ENCODE data around the gene TSC22D2. TPM values are rescaled to one million over a fixed set of nuclear protein-coding genes. Genes with fewer than 3 reads are reported as not detected.

The TSC22D2 gene
- total RNA-seq = 35.9 and 38.9 TPM in 2 replicates

GRCh38 chr3:150408221-150409124, at the start of gene TSC22D2:
Gene TSC22D2, plus strand, starts transcription at chr3:150408298. Its CDS starts 1,053 bp downstream, at chr3:150409351.
- CTCF ChIA-PET = interaction anchor here (0.7 to 3.6 kb wide), 14 partner anchors 10 to 437 kb away, joined by 3 to 30 read pairs (median 4); no protein-coding TSS in a partner anchor
- Mint-ChIP-seq H3K36me3 (ENCODE audit: low read depth) (peaks cover 37% of the 10 kb centered on the region), H3K27me3 (no peaks in the 10 kb centered on the region), H3K27ac (peak within 1 kb of the TSS; percentile 99), H3K9me3 (no peaks in the 10 kb centered on the region), H3K4me1 (peaks cover 34% of the 10 kb centered on the region), H3K4me3 (peak within 1 kb of the TSS; percentile 94)
- DNase-seq = peak; percentile 99
- TF ChIP-seq CTCF (IDR thresholded peaks at IDR 0.05) = no peak
- intact Hi-C loops (cut with micrococcal nuclease) = loop anchor here (1.0 to 10.0 kb wide), 12 partner anchors 23 to 1416 kb away; partner anchors contain the start of genes COMMD2, EIF2A, ERICH6 and GYG1
- ATAC-seq (ENCODE audit: low read depth) = peak; percentile 71
- POLR2A ChIA-PET = interaction anchor here (0.6 to 7.0 kb wide), 44 partner anchors 9 to 1790 kb away, joined by 3 to 157 read pairs (median 4); partner anchors contain the start of genes EIF2A, P2RY14, RNF13 and SELENOT

- no peak overlapping the region for H3K27ac Mint-ChIP-seq
- intact Hi-C loops (cut with micrococcal nuclease) = no loop called here
- ChIA-PET CTCF (no interaction called here), POLR2A (interaction anchor here (1.6 kb wide), 1 partner anchor 25 kb away, joined by 6 read pairs; no protein-coding TSS in a partner anchor)
- TF ChIP-seq CTCF (IDR thresholded peaks at IDR 0.05) = no peak
- H3K27me3 Mint-ChIP-seq = no peaks in the 10 kb centered on the region
- no peaks in the 10 kb centered on the region for H3K36me3 Mint-ChIP-seq (ENCODE audit: low read depth)
- DNase-seq (no peak), ATAC-seq (ENCODE audit: low read depth) (no peak)
- no peaks in the 10 kb centered on the region for H3K9me3 Mint-ChIP-seq
- H3K4me3 Mint-ChIP-seq = no peak overlapping the region
- no peaks in the 10 kb centered on the region for H3K4me1 Mint-ChIP-seq
These were observed 48.7 kb upstream of the TSC22D2 start for GRCh38 chr3:150359381-150359780.

GRCh38 chr3:150360966-150361365, 47.1 kb upstream of the TSC22D2 start:
- POLR2A ChIA-PET = no interaction called here
- no peaks in the 10 kb centered on the region for H3K4me1 Mint-ChIP-seq
- no peak overlapping the region for H3K4me3 Mint-ChIP-seq

GRCh38 chr3:150362515-150363302, 45.4 kb upstream of the TSC22D2 start:
- ChIA-PET POLR2A (interaction anchor here (0.8 kb wide), 1 partner anchor 46 kb away, joined by 5 read pairs; the partner anchor contains the start of gene TSC22D2), CTCF (no interaction called here)
- no peaks in the 10 kb centered on the region for H3K9me3 Mint-ChIP-seq
- no peaks in the 10 kb centered on the region for H3K4me1 Mint-ChIP-seq
- intact Hi-C loops (cut with micrococcal nuclease) = no loop called here
- DNase-seq (no peak), ATAC-seq (ENCODE audit: low read depth) (no peak)
- no peak overlapping the region for H3K4me3 Mint-ChIP-seq
- no peak overlapping the region for H3K27ac Mint-ChIP-seq
- TF ChIP-seq CTCF (IDR thresholded peaks at IDR 0.05) = no peak
- H3K36me3 Mint-ChIP-seq (ENCODE audit: low read depth) = no peaks in the 10 kb centered on the region
- H3K27me3 Mint-ChIP-seq = no peaks in the 10 kb centered on the region

More at GRCh38 chr3:150360966-150361365, 47.1 kb upstream of the TSC22D2 start:
- no peaks in the 10 kb centered on the region for H3K27me3 Mint-ChIP-seq
- DNase-seq (no peak), ATAC-seq (ENCODE audit: low read depth) (no peak)
- CTCF ChIA-PET = interaction anchor here (1.3 kb wide), 1 partner anchor 135 kb away, joined by 3 read pairs; no protein-coding TSS in a partner anchor
- no peaks in the 10 kb centered on the region for H3K36me3 Mint-ChIP-seq (ENCODE audit: low read depth)
- intact Hi-C loops (cut with micrococcal nuclease) = no loop called here
- no peaks in the 10 kb centered on the region for H3K9me3 Mint-ChIP-seq
- H3K27ac Mint-ChIP-seq = no peak overlapping the region
- no peak for TF ChIP-seq CTCF (IDR thresholded peaks at IDR 0.05)

Measured in activated B cell treated with CpG ODN at 0.5 μM for 24 hours (primary cell).